ENCODE measurements around the gene FGF13.

GRCh38 chrX:138710866-138711341 is 613 bp downstream of the FGF13 start:
- TF ChIP-seq CTCF (IDR thresholded peaks at IDR 0.05) (no peak), EZH2 (IDR thresholded peaks at IDR 0.05; ENCODE audit: borderline replicate concordance, insufficient read depth, low read depth, low read length, poor library complexity, severe bottlenecking) (no peak)
